ENCODE measurements around the gene PDCL2. TPM values are rescaled to one million over a fixed set of nuclear protein-coding genes. Genes with fewer than 3 reads are reported as not detected.
A peak's percentile ranks its signal among the peaks of the same experiment; 100 is the strongest.

The PDCL2 gene
- total and polyA plus RNA-seq, 4 experiments from 2014 or later, result not detected

- Mint-ChIP-seq H3K27ac (no peak overlapping the region), H3K36me3 (peaks cover 31 to 44% of the 10 kb centered on the region in 2 donors), H3K27me3 (no peaks in the 10 kb centered on the region), H3K4me3 (no peak overlapping the region), H3K4me1 (peaks cover 13 to 28% (median 21%) of the 10 kb centered on the region in 4 donors), H3K9me3 (peaks cover 0 to 28% (median 13%) of the 10 kb centered on the region in 8 donors)
- no peak overlapping the region for H3K4me3 ChIP-seq (ENCODE audit: low read length in 2 of 2)
- H3K9me3 ChIP-seq (ENCODE audit: control insufficient read depth in 1 of 2, low read length in 2 of 2), result no peaks in the 10 kb centered on the region
- intact Hi-C loops (cut with micrococcal nuclease), result no loop called here
- ChIA-PET CTCF (ENCODE audit: partially characterized antibody) (interaction anchor here (1.0 to 1.6 kb wide), 2 partner anchors 9 to 13 kb away, joined by 3 read pairs; no protein-coding TSS in a partner anchor), POLR2A (ENCODE audit: partially characterized antibody) (interaction anchor here (1.7 kb wide), 1 partner anchor 16 kb away, joined by 4 read pairs; no protein-coding TSS in a partner anchor)
- H3K4me1 ChIP-seq (ENCODE audit: insufficient read depth, low read length), result no peaks in the 10 kb centered on the region
- H3K27ac ChIP-seq (ENCODE audit: low read depth, low read length), result no peak overlapping the region
- no peak for DNase-seq
- H3K36me3 ChIP-seq (ENCODE audit: insufficient read depth, low read length), result no peaks in the 10 kb centered on the region
- no peaks in the 10 kb centered on the region for H3K27me3 ChIP-seq (ENCODE audit: insufficient read depth, low read length)
These were observed 61.9 kb downstream of the PDCL2 start for GRCh38 chr4:55530167-55530566.

GRCh38 chr4:55528491-55528890 is 63.6 kb downstream of the PDCL2 start:
- Mint-ChIP-seq H3K9me3 (peaks cover 0 to 24% (median 13%) of the 10 kb centered on the region in 8 donors), H3K36me3 (peaks cover 23 to 41% of the 10 kb centered on the region in 2 donors), H3K4me3 (no peak overlapping the region), H3K4me1 (peaks cover 10 to 21% (median 14%) of the 10 kb centered on the region in 4 donors), H3K27ac (peak overlapping the region in 1 of 7 donors; percentile 49), H3K27me3 (no peaks in the 10 kb centered on the region)
- Histone ChIP-seq H3K4me1 (ENCODE audit: insufficient read depth, low read length) (no peaks in the 10 kb centered on the region), H3K9me3 (ENCODE audit: control insufficient read depth in 1 of 2, low read length in 2 of 2) (no peaks in the 10 kb centered on the region), H3K4me3 (ENCODE audit: low read length in 2 of 2) (no peak overlapping the region), H3K27ac (ENCODE audit: low read depth, low read length) (no peak overlapping the region), H3K36me3 (ENCODE audit: insufficient read depth, low read length) (no peaks in the 10 kb centered on the region), H3K27me3 (ENCODE audit: insufficient read depth, low read length) (no peaks in the 10 kb centered on the region)
- intact Hi-C loops (cut with micrococcal nuclease), result no loop called here
- ChIA-PET CTCF (ENCODE audit: partially characterized antibody) (no interaction called here), POLR2A (ENCODE audit: partially characterized antibody) (no interaction called here)
- DNase-seq, result no peak

GRCh38 chr4:55524844-55525571 is 67.0 kb downstream of the PDCL2 start:
- Mint-ChIP-seq H3K27me3 (no peaks in the 10 kb centered on the region), H3K4me1 (peaks cover 0 to 19% (median 9%) of the 10 kb centered on the region in 4 donors), H3K4me3 (no peak overlapping the region), H3K9me3 (peaks cover 0 to 4% (median 2%) of the 10 kb centered on the region in 8 donors), H3K27ac (no peak overlapping the region), H3K36me3 (peaks cover 8 to 23% of the 10 kb centered on the region in 2 donors)
- Histone ChIP-seq H3K4me1 (ENCODE audit: insufficient read depth, low read length) (no peaks in the 10 kb centered on the region), H3K27ac (ENCODE audit: low read depth, low read length) (no peak overlapping the region), H3K36me3 (ENCODE audit: insufficient read depth, low read length) (no peaks in the 10 kb centered on the region), H3K4me3 (ENCODE audit: low read length in 2 of 2) (no peak overlapping the region), H3K27me3 (ENCODE audit: insufficient read depth, low read length) (no peaks in the 10 kb centered on the region), H3K9me3 (ENCODE audit: control insufficient read depth in 1 of 2, low read length in 2 of 2) (no peaks in the 10 kb centered on the region)
- ChIA-PET CTCF (ENCODE audit: partially characterized antibody) (no interaction called here), POLR2A (ENCODE audit: partially characterized antibody) (no interaction called here)
- no peak for DNase-seq
- intact Hi-C loops (cut with micrococcal nuclease), result no loop called here

- Mint-ChIP-seq H3K27ac (no peak overlapping the region), H3K4me1 (peaks cover 5 to 32% (median 17%) of the 10 kb centered on the region in 4 donors), H3K27me3 (no peaks in the 10 kb centered on the region), H3K36me3 (peaks cover 0 to 16% of the 10 kb centered on the region in 2 donors), H3K4me3 (no peak overlapping the region), H3K9me3 (peaks cover 0 to 4% (median 0%) of the 10 kb centered on the region in 8 donors)
- Histone ChIP-seq H3K4me3 (ENCODE audit: low read length in 2 of 2) (no peak overlapping the region), H3K4me1 (ENCODE audit: insufficient read depth, low read length) (no peaks in the 10 kb centered on the region), H3K27ac (ENCODE audit: low read depth, low read length) (no peak overlapping the region), H3K9me3 (ENCODE audit: control insufficient read depth in 1 of 2, low read length in 2 of 2) (no peaks in the 10 kb centered on the region), H3K36me3 (ENCODE audit: insufficient read depth, low read length) (no peaks in the 10 kb centered on the region), H3K27me3 (ENCODE audit: insufficient read depth, low read length) (no peaks in the 10 kb centered on the region)
- CTCF ChIA-PET (ENCODE audit: partially characterized antibody), result no interaction called here
- intact Hi-C loops (cut with micrococcal nuclease), result no loop called here
- DNase-seq, result no peak
- POLR2A ChIA-PET (ENCODE audit: partially characterized antibody), result no interaction called here
These were observed 73.6 kb downstream of the PDCL2 start for GRCh38 chr4:55518442-55518841.

GRCh38 chr4:55517526-55518229 is 74.4 kb downstream of the PDCL2 start:
- Mint-ChIP-seq H3K4me3 (peak overlapping the region in 1 of 8 donors; percentile 9), H3K27ac (peak overlapping the region in 2 of 7 donors; percentile 2 to 30), H3K27me3 (no peaks in the 10 kb centered on the region), H3K36me3 (peaks cover 0 to 14% of the 10 kb centered on the region in 2 donors), H3K4me1 (peaks cover 7 to 31% (median 17%) of the 10 kb centered on the region in 4 donors), H3K9me3 (peaks cover 0 to 4% (median 0%) of the 10 kb centered on the region in 8 donors)
- intact Hi-C loops (cut with micrococcal nuclease), result no loop called here
- Histone ChIP-seq H3K4me1 (ENCODE audit: insufficient read depth, low read length) (no peaks in the 10 kb centered on the region), H3K4me3 (ENCODE audit: low read length in 2 of 2) (no peak overlapping the region), H3K27me3 (ENCODE audit: insufficient read depth, low read length) (no peaks in the 10 kb centered on the region), H3K27ac (ENCODE audit: low read depth, low read length) (no peak overlapping the region), H3K9me3 (ENCODE audit: control insufficient read depth in 1 of 2, low read length in 2 of 2) (no peaks in the 10 kb centered on the region), H3K36me3 (ENCODE audit: insufficient read depth, low read length) (no peaks in the 10 kb centered on the region)
- CTCF ChIA-PET (ENCODE audit: partially characterized antibody), result no interaction called here
- POLR2A ChIA-PET (ENCODE audit: partially characterized antibody), result no interaction called here
- DNase-seq, result no peak

- H3K9me3 ChIP-seq (ENCODE audit: control insufficient read depth in 1 of 2, low read length in 2 of 2), result no peaks in the 10 kb centered on the region
- H3K36me3 ChIP-seq (ENCODE audit: insufficient read depth, low read length), result no peaks in the 10 kb centered on the region
- Mint-ChIP-seq H3K9me3 (no peaks in the 10 kb centered on the region), H3K27ac (no peak overlapping the region), H3K4me3 (no peak overlapping the region), H3K27me3 (no peaks in the 10 kb centered on the region), H3K36me3 (peaks cover 5 to 8% of the 10 kb centered on the region in 2 donors), H3K4me1 (peaks cover 22 to 47% (median 32%) of the 10 kb centered on the region in 4 donors)
- ChIA-PET POLR2A (ENCODE audit: partially characterized antibody) (no interaction called here), CTCF (ENCODE audit: partially characterized antibody) (interaction anchor here (0.5 kb wide), 1 partner anchor 157 kb away, joined by 3 read pairs; no protein-coding TSS in a partner anchor)
- H3K27me3 ChIP-seq (ENCODE audit: insufficient read depth, low read length), result no peaks in the 10 kb centered on the region
- H3K4me3 ChIP-seq (ENCODE audit: low read length in 2 of 2), result no peak overlapping the region
- intact Hi-C loops (cut with micrococcal nuclease), result no loop called here
- no peak for DNase-seq
- H3K27ac ChIP-seq (ENCODE audit: low read depth, low read length), result no peak overlapping the region
- peaks cover 6% of the 10 kb centered on the region for H3K4me1 ChIP-seq (ENCODE audit: insufficient read depth, low read length)
These were observed 79.0 kb downstream of the PDCL2 start for GRCh38 chr4:55512922-55513571.

- Histone ChIP-seq H3K4me1 (ENCODE audit: insufficient read depth, low read length) (peaks cover 6% of the 10 kb centered on the region), H3K4me3 (ENCODE audit: low read length in 2 of 2) (no peak overlapping the region), H3K36me3 (ENCODE audit: insufficient read depth, low read length) (no peaks in the 10 kb centered on the region), H3K27ac (ENCODE audit: low read depth, low read length) (no peak overlapping the region), H3K9me3 (ENCODE audit: control insufficient read depth in 1 of 2, low read length in 2 of 2) (no peaks in the 10 kb centered on the region), H3K27me3 (ENCODE audit: insufficient read depth, low read length) (no peaks in the 10 kb centered on the region)
- intact Hi-C loops (cut with micrococcal nuclease), result no loop called here
- ChIA-PET CTCF (ENCODE audit: partially characterized antibody) (no interaction called here), POLR2A (ENCODE audit: partially characterized antibody) (no interaction called here)
- Mint-ChIP-seq H3K4me1 (peaks cover 21 to 40% (median 27%) of the 10 kb centered on the region in 4 donors), H3K27ac (no peak overlapping the region), H3K9me3 (no peaks in the 10 kb centered on the region), H3K36me3 (peaks cover 12 to 14% of the 10 kb centered on the region in 2 donors), H3K27me3 (no peaks in the 10 kb centered on the region), H3K4me3 (no peak overlapping the region)
- DNase-seq, result no peak
These were observed 80.0 kb downstream of the PDCL2 start for GRCh38 chr4:55512077-55512476.

Data from CD4-positive, alpha-beta memory T cell (primary cell).